HEK293 (cell line): Measurements from ENCODE around the gene GPR162.

ENCODE experiments used
- CTCF ChIA-PET: fragments of 350-600 bp; formaldehyde crosslinking; extraction: SDS; loops from one replicate; lab custom pipeline; 2021; ENCODE audit warnings: antibody characterized with exemption; lab: Yijun Ruan, JAX
- POLR2A ChIA-PET: fragments of 300-600 bp; formaldehyde crosslinking; extraction: SDS; loops from one replicate; lab custom pipeline; 2020; ENCODE audit warnings: antibody characterized with exemption, inconsistent platforms; lab: Yijun Ruan, JAX
- H3K27ac ChIP-seq: fragments of 200-500 bp; sonication (Bioruptor generic); 2 replicates; pipeline ENCODE4 v1.5.1; 2014; ENCODE audit warnings: low read depth, low read length, control low read depth, inconsistent platforms; ENCODE audit errors: extremely low read depth
- H3K36me3 ChIP-seq, 2 experiments: fragments of 200-500 bp in 1 of 2; sonication (Bioruptor generic) in 1 of 2; 1 replicate in 1 of 2; 2 replicates in 1 of 2; pipeline ENCODE4 v1.5.1; 2014 to 2017; ENCODE audit warnings: inconsistent platforms in 2 of 2, low read length in 2 of 2; ENCODE audit not compliant: control insufficient read depth in 2 of 2, insufficient read depth in 1 of 2
- H3K4me1 ChIP-seq: fragments of 200-500 bp; sonication (Bioruptor generic); 2 replicates; pipeline ENCODE4 v1.5.1; 2014; ENCODE audit warnings: mild to moderate bottlenecking, low read length, inconsistent platforms; ENCODE audit not compliant: control insufficient read depth, insufficient read depth
- H3K4me3 ChIP-seq: 2 replicates; pipeline ENCODE4 v1.5.1; 2011; ENCODE audit warnings: low read depth, mild to moderate bottlenecking, control low read depth, low read length, moderate library complexity
- H3K9me3 ChIP-seq: fragments of 200-500 bp; sonication (Bioruptor generic); 2 replicates; pipeline ENCODE4 v1.5.1; 2014; ENCODE audit warnings: low read depth, low read length, inconsistent platforms; ENCODE audit not compliant: control insufficient read depth, insufficient read depth
- GLIS1 ChIP-seq: fragments of 450-650 bp; formaldehyde crosslinking; IDR thresholded peaks from 2 replicates; pipeline ENCODE4 v1.5.1; 2016; ENCODE audit warnings: missing biosample characterization, missing genetic modification characterization
- HOXD13 ChIP-seq: sonication (generic); formaldehyde crosslinking; IDR thresholded peaks from 2 replicates; pipeline ENCODE4 v1.8.0; 2022; ENCODE audit warnings: missing genetic modification reagents, borderline replicate concordance
- INSM2 ChIP-seq: fragments of 450-650 bp; formaldehyde crosslinking; IDR thresholded peaks from 2 replicates; pipeline ENCODE4 v1.5.1; 2016; ENCODE audit warnings: missing biosample characterization, missing genetic modification characterization
- MEIS1 ChIP-seq: sonication (generic); formaldehyde crosslinking; IDR thresholded peaks from 2 replicates; pipeline ENCODE4 v1.8.1; 2022; ENCODE audit warnings: missing genetic modification reagents, mild to moderate bottlenecking, borderline replicate concordance
- MZF1 ChIP-seq: fragments of 450-650 bp; formaldehyde crosslinking; IDR thresholded peaks from 2 replicates; pipeline ENCODE4 v1.5.1; 2017; ENCODE audit warnings: missing biosample characterization, missing genetic modification characterization, borderline replicate concordance
- ZBTB10 ChIP-seq: fragments of 450-650 bp; formaldehyde crosslinking; IDR thresholded peaks from 2 replicates; pipeline ENCODE4 v1.5.1; 2016; ENCODE audit warnings: missing biosample characterization, missing genetic modification characterization
- ZBTB20 ChIP-seq: fragments of 450-650 bp; formaldehyde crosslinking; IDR thresholded peaks from 2 replicates; pipeline ENCODE4 v1.5.1; 2016; ENCODE audit warnings: missing biosample characterization, missing genetic modification characterization
- ZEB2 ChIP-seq: fragments of 450-650 bp; formaldehyde crosslinking; IDR thresholded peaks from 2 replicates; pipeline ENCODE4 v1.5.1; 2016; ENCODE audit warnings: missing biosample characterization, missing genetic modification characterization
- ZFP37 ChIP-seq: fragments of 450-650 bp; formaldehyde crosslinking; IDR thresholded peaks from 2 replicates; pipeline ENCODE4 v1.5.1; 2016; ENCODE audit warnings: missing biosample characterization, missing genetic modification characterization
- ZFP41 ChIP-seq: fragments of 450-650 bp; formaldehyde crosslinking; IDR thresholded peaks from 2 replicates; pipeline ENCODE4 v1.5.1; 2016; ENCODE audit warnings: missing biosample characterization, missing genetic modification characterization, borderline replicate concordance
- ZNF112 ChIP-seq: fragments of 450-650 bp; formaldehyde crosslinking; IDR thresholded peaks from 2 replicates; pipeline ENCODE4 v1.5.0; 2017; ENCODE audit warnings: missing biosample characterization, missing genetic modification characterization
- ZNF148 ChIP-seq: fragments of 450-650 bp; formaldehyde crosslinking; IDR thresholded peaks from 2 replicates; pipeline ENCODE4 v1.5.0; 2017; ENCODE audit warnings: missing biosample characterization, missing genetic modification characterization, borderline replicate concordance
- ZNF214 ChIP-seq: fragments of 450-650 bp; formaldehyde crosslinking; IDR thresholded peaks from 2 replicates; pipeline ENCODE4 v1.5.1; 2017; ENCODE audit warnings: missing biosample characterization, mild to moderate bottlenecking, missing genetic modification characterization, borderline replicate concordance
- ZNF23 ChIP-seq: fragments of 450-650 bp; formaldehyde crosslinking; IDR thresholded peaks from 2 replicates; pipeline ENCODE4 v1.5.1; 2016; ENCODE audit warnings: missing biosample characterization, missing genetic modification characterization, borderline replicate concordance
- ZNF274 ChIP-seq, 2 experiments: fragments of 200-500 bp in 1 of 2; fragments of 450-650 bp in 1 of 2; sonication (Bioruptor generic) in 1 of 2; formaldehyde crosslinking in 1 of 2; IDR thresholded peaks; 2 replicates each; pipeline versions ENCODE4 v1.5.1 to v1.6.1; 2014 to 2016; ENCODE audit warnings: borderline replicate concordance in 1 of 2, inconsistent platforms in 1 of 2, low read length in 1 of 2, missing biosample characterization in 1 of 2, missing genetic modification characterization in 1 of 2
- ZNF426 ChIP-seq: fragments of 450-650 bp; formaldehyde crosslinking; IDR thresholded peaks from 2 replicates; pipeline ENCODE4 v1.5.1; 2017; ENCODE audit warnings: missing biosample characterization, missing genetic modification characterization, mild to moderate bottlenecking, inconsistent platforms, moderate library complexity
- ZNF449 ChIP-seq: fragments of 450-650 bp; formaldehyde crosslinking; IDR thresholded peaks from 2 replicates; pipeline ENCODE4 v1.5.1; 2017; ENCODE audit warnings: missing biosample characterization, mild to moderate bottlenecking, missing genetic modification characterization, moderate library complexity
- ZNF555 ChIP-seq: fragments of 450-650 bp; formaldehyde crosslinking; conservative IDR thresholded peaks from 2 replicates; pipeline ENCODE4 v1.5.1; 2017; ENCODE audit warnings: missing biosample characterization, mild to moderate bottlenecking, missing genetic modification characterization, inconsistent platforms
- ZNF623 ChIP-seq: fragments of 450-650 bp; formaldehyde crosslinking; IDR thresholded peaks from 2 replicates; pipeline ENCODE4 v1.5.1; 2016; ENCODE audit warnings: missing biosample characterization, missing genetic modification characterization
- ZNF660 ChIP-seq: fragments of 450-650 bp; IDR thresholded peaks from 2 replicates; pipeline ENCODE4 v1.5.1; 2018; ENCODE audit warnings: missing biosample characterization, mild to moderate bottlenecking, missing genetic modification characterization
- ZNF791 ChIP-seq: fragments of 450-650 bp; formaldehyde crosslinking; IDR thresholded peaks from 2 replicates; pipeline ENCODE4 v1.5.1; 2016; ENCODE audit warnings: missing biosample characterization, missing genetic modification characterization
- ZNF843 ChIP-seq: fragments of 450-650 bp; formaldehyde crosslinking; IDR thresholded peaks from 2 replicates; pipeline ENCODE4 v1.5.1; 2016; ENCODE audit warnings: missing biosample characterization, missing genetic modification characterization

Gene GPR162

GRCh38 chr12:6867413-6868210 lies 46.0 kb downstream of the GPR162 start, which contains the start of gene TPI1 (continued):
- TF ChIP-seq ZBTB10 (tag by site-specific recombination): no peak

GRCh38 chr12:6868211-6869048 lies 46.8 kb downstream of the GPR162 start:
- Histone ChIP-seq H3K27ac (peak overlapping the region; percentile 98), H3K4me1 (peaks cover 8% of the 10 kb centered on the region), H3K4me3 (peak overlapping the region; percentile 87), H3K9me3 (no peaks in the 10 kb centered on the region), H3K36me3 (peaks cover 4 to 67% of the 10 kb centered on the region in 2 experiments; a peak in 2 of 3 replicates)
- ChIA-PET CTCF (interaction anchor here (0.7 to 5.3 kb wide), 22 partner anchors 8 to 261 kb away, joined by 3 to 71 read pairs (median 5); partner anchors contain the start of genes C12orf57, C1RL, CDCA3 and MLF2), POLR2A (interaction anchor here (0.6 to 7.6 kb wide), 19 partner anchors 9 to 255 kb away, joined by 3 to 183 read pairs (median 6); partner anchors contain the start of genes C12orf57, CDCA3, COPS7A and MLF2)
- TF ChIP-seq ZNF660 (tag by site-specific recombination): no peak
- no peak for TF ChIP-seq INSM2 (tag by site-specific recombination)
- TF ChIP-seq MZF1 (tag by site-specific recombination): 0 out of 2 replicates have a peak, but pooled peaks have one; percentile 23
- no peak for TF ChIP-seq ZNF843 (tag by site-specific recombination)
- TF ChIP-seq ZNF148 (tag by site-specific recombination): no peak
- TF ChIP-seq ZNF23 (tag by site-specific recombination): no peak
- no peak for TF ChIP-seq ZNF449 (tag by site-specific recombination)
- no peak for TF ChIP-seq ZEB2
- 0 out of 2 replicates have a peak, but pooled peaks have one; percentile 1 for TF ChIP-seq GLIS1 (tag by site-specific recombination)
- no peak for TF ChIP-seq ZNF214 (tag by site-specific recombination)
- TF ChIP-seq ZFP41 (tag by site-specific recombination): no peak
- no peak for TF ChIP-seq ZNF791 (tag by site-specific recombination)
- TF ChIP-seq ZNF274 (IDR thresholded peaks at IDR 0.05; ENCODE audit: low read length): no peak
- no peak for TF ChIP-seq ZNF274 (tag by site-specific recombination; IDR thresholded peaks at IDR 0.05; ENCODE audit: borderline replicate concordance)
- no peak for TF ChIP-seq ZNF426 (tag by site-specific recombination)
- no peak for TF ChIP-seq MEIS1 (CRISPR knock-in tag)
- no peak for TF ChIP-seq ZNF555 (tag by site-specific recombination)
- peak; percentile 33; the same call in 1 of the 2 replicates for TF ChIP-seq ZFP37
- no peak for TF ChIP-seq ZNF623 (tag by site-specific recombination)
- TF ChIP-seq HOXD13: no peak
- peak; percentile 47; the same call in 1 of the 2 replicates for TF ChIP-seq ZBTB20
- TF ChIP-seq ZNF112 (tag by site-specific recombination): no peak
